COLO668 (cell line): Measurements from ENCODE around the gene NR2F1.

ENCODE experiments used
- DNase-seq: peaks from one replicate; lab custom pipeline; 2025; ENCODE audit not compliant: unreplicated experiment; lab: John Stamatoyannopoulos, UW

The NR2F1 gene

GRCh38 chr5:93635991-93636390, 53.0 kb downstream of the NR2F1 start:
- no peak for DNase-seq

GRCh38 chr5:93636837-93637236, 53.8 kb downstream of the NR2F1 start:
- DNase-seq, result no peak

GRCh38 chr5:93637697-93638096, 54.7 kb downstream of the NR2F1 start:
- no peak for DNase-seq

- no peak for DNase-seq
These were observed 59.5 kb downstream of the NR2F1 start for GRCh38 chr5:93642526-93642925.
